CD14-positive monocyte (primary cell): Measurements from ENCODE around the gene KIF26B. TPM values are rescaled to one million over a fixed set of nuclear protein-coding genes. Genes with fewer than 3 reads are reported as not detected.
A peak's percentile ranks its signal among the peaks of the same experiment; 100 is the strongest.

ENCODE experiments used
- DNase-seq, 3 donors: peaks; one replicate each; pipeline ENCODE4 v3.0.0-alpha.2; 2011 to 2022
- H2AFZ ChIP-seq: 2 replicates; pipeline ENCODE4 v1.6.0; 2012; ENCODE audit warnings: mild to moderate bottlenecking, low read depth, low read length, inconsistent platforms; ENCODE audit not compliant: insufficient read depth, poor library complexity, severe bottlenecking
- H3K27ac ChIP-seq, 2 donors: 1 replicate in 1 of 2; 2 replicates in 1 of 2; pipeline ENCODE4 v1.5.1; 2012 to 2013; ENCODE audit warnings: low read length in 2 of 2, control low read depth in 1 of 2, inconsistent platforms in 1 of 2, low read depth in 1 of 2, mild to moderate bottlenecking in 1 of 2
- H3K27me3 ChIP-seq, 2 donors: one replicate each; pipeline versions ENCODE4 v1.6.0 to v1.6.1; 2011 to 2013; ENCODE audit warnings: low read length in 2 of 2; ENCODE audit not compliant: control insufficient read depth in 2 of 2, insufficient read depth in 2 of 2
- H3K36me3 ChIP-seq, 2 donors: replicated peaks in 1 of 2; 1 replicate in 1 of 2; 2 replicates in 1 of 2; pipeline versions ENCODE4 v1.5.1 to v1.6.1; 2012 to 2013; ENCODE audit warnings: low read length in 2 of 2, control low read depth in 1 of 2, inconsistent platforms in 1 of 2, mild to moderate bottlenecking in 1 of 2; ENCODE audit not compliant: insufficient read depth in 2 of 2, control insufficient read depth in 1 of 2
- H3K4me1 ChIP-seq, 2 donors: 1 replicate in 1 of 2; 2 replicates in 1 of 2; pipeline versions ENCODE4 v1.5.1 to v1.6.1; 2012 to 2013; ENCODE audit warnings: low read length in 2 of 2, control low read depth in 1 of 2, inconsistent platforms in 1 of 2, mild to moderate bottlenecking in 1 of 2, moderate library complexity in 1 of 2; ENCODE audit not compliant: insufficient read depth in 2 of 2, control insufficient read depth in 1 of 2
- H3K4me2 ChIP-seq: replicated peaks from 2 replicates; pipeline ENCODE3; 2012; ENCODE audit warnings: low read length, moderate library complexity, mild to moderate bottlenecking; ENCODE audit not compliant: poor library complexity, severe bottlenecking; ENCODE audit errors: extremely low read depth
- H3K4me3 ChIP-seq, 3 experiments: fragments of 200-600 bp in 1 of 3; sonication (generic) in 1 of 3; replicated peaks in 1 of 3; 1 replicate in 2 of 3; 2 replicates in 1 of 3; pipeline ENCODE4 v1.5.1; 2011 to 2013; ENCODE audit warnings: low read length in 3 of 3, mild to moderate bottlenecking in 3 of 3, control low read depth in 2 of 3, low read depth in 2 of 3, inconsistent platforms in 1 of 3, moderate library complexity in 1 of 3
- H3K79me2 ChIP-seq: 2 replicates; pipeline ENCODE4 v1.6.0; 2012; ENCODE audit warnings: mild to moderate bottlenecking, control low read depth, inconsistent platforms, low read length, moderate library complexity; ENCODE audit not compliant: insufficient read depth
- H3K9ac ChIP-seq: 2 replicates; pipeline ENCODE4 v1.6.0; 2017; ENCODE audit warnings: low read length, mild to moderate bottlenecking; ENCODE audit not compliant: insufficient read depth, poor library complexity, severe bottlenecking
- H3K9me3 ChIP-seq, 2 donors: replicated peaks in 1 of 2; 1 replicate in 1 of 2; 2 replicates in 1 of 2; pipeline versions ENCODE4 v1.5.1 to v1.6.1; 2012 to 2013; ENCODE audit warnings: low read length in 2 of 2, control low read depth in 1 of 2; ENCODE audit not compliant: control insufficient read depth in 1 of 2, insufficient read depth in 1 of 2
- H4K20me1 ChIP-seq: 2 replicates; pipeline ENCODE4 v1.6.0; 2012; ENCODE audit warnings: mild to moderate bottlenecking, low read length, control low read depth, moderate library complexity; ENCODE audit not compliant: insufficient read depth
- H3K27ac Mint-ChIP-seq, 7 donors: one replicate each; pipeline ENCODE4 v1.8.0; 2020; ENCODE audit warnings: mild to moderate bottlenecking in 7 of 7, mixed read lengths in 7 of 7, moderate library complexity in 6 of 7, inconsistent platforms in 2 of 7
- H3K27me3 Mint-ChIP-seq, 3 donors: one replicate each; pipeline ENCODE4 v1.8.0; 2021 to 2022; ENCODE audit warnings: low read depth in 3 of 3, mild to moderate bottlenecking in 3 of 3, mixed read lengths in 3 of 3, moderate library complexity in 3 of 3, inconsistent platforms in 1 of 3
- H3K36me3 Mint-ChIP-seq, 2 donors: one replicate each; pipeline ENCODE4 v1.8.0; 2020; ENCODE audit warnings: mixed read lengths in 2 of 2, inconsistent platforms in 1 of 2, mild to moderate bottlenecking in 1 of 2
- H3K4me1 Mint-ChIP-seq: one replicate; pipeline ENCODE4 v1.8.0; 2020; ENCODE audit warnings: mild to moderate bottlenecking, mixed read lengths
- H3K4me3 Mint-ChIP-seq, 2 donors: one replicate each; pipeline ENCODE4 v1.8.0; 2020; ENCODE audit warnings: mild to moderate bottlenecking in 2 of 2, mixed read lengths in 2 of 2, moderate library complexity in 1 of 2
- H3K9me3 Mint-ChIP-seq, 7 donors: one replicate each; pipeline ENCODE4 v1.8.0; 2020 to 2022; ENCODE audit warnings: mixed read lengths in 7 of 7, mild to moderate bottlenecking in 6 of 7, moderate library complexity in 6 of 7, inconsistent platforms in 2 of 7
- WGBS: methylation state at CpG from one replicate; pipeline ENCODE4 v1.1.5; 2013; ENCODE audit warnings: missing lambda C conversion rate; ENCODE audit not compliant: insufficient coverage; 5-methylcytosine and 5-hydroxymethylcytosine counted together
- intact Hi-C, 2 donors: fragments of 100-400 bp; cut with micrococcal nuclease; formaldehyde crosslinking; loops; one replicate each; pipeline versions ENCODE4 v1.15.0 to v1.15.1; 2023
- polyA plus RNA-seq, 3 donors: library from polyadenylated mRNA; depleted of rRNA in 1 of 3; unstranded in 2 of 3; stranded (reverse) in 1 of 3; fragments of 300-500 nt in 2 of 3; fragments of >200 nt in 1 of 3; fragmentation: Illumina TruSeq in 2 of 3; gene quantifications; 1 replicate in 2 of 3; 2 replicates in 1 of 3; pipeline ENCODE4 v1.2.3, GENCODE V29; 2012 to 2021
- TF ChIP-seq, protein P1 (sequence below): fragments of 200-600 bp; IDR thresholded peaks from one replicate; pipeline ENCODE4 v1.8.0; 2022; ENCODE audit warnings: antibody characterized with exemption, mild to moderate bottlenecking

Gene KIF26B
- polyA plus RNA-seq, 3 donors = 0.01 to 0.05 TPM; not detected in 1

GRCh38 chr1:245409341-245410195 is 254.8 kb downstream of the KIF26B start:
- H3K9me3 ChIP-seq = no peaks in the 10 kb centered on the region
- no peak overlapping the region for H3K4me2 ChIP-seq
- H2AFZ ChIP-seq = no peak overlapping the region
- no peaks in the 10 kb centered on the region for H3K36me3 ChIP-seq
- no peak overlapping the region for H3K4me3 ChIP-seq
- H3K9ac ChIP-seq = no peak overlapping the region
- H4K20me1 ChIP-seq = no peaks in the 10 kb centered on the region
- H3K4me3 Mint-ChIP-seq = no peak overlapping the region
- no peaks in the 10 kb centered on the region for H3K27me3 ChIP-seq
- H3K27ac Mint-ChIP-seq = peak overlapping the region in 1 of 7 donors; percentile 46
- H3K27me3 Mint-ChIP-seq = peaks cover 2 to 11% (median 4%) of the 10 kb centered on the region in 3 donors
- no peaks in the 10 kb centered on the region for H3K79me2 ChIP-seq
- H3K36me3 Mint-ChIP-seq = no peaks in the 10 kb centered on the region
- TF ChIP-seq, protein P1, sequence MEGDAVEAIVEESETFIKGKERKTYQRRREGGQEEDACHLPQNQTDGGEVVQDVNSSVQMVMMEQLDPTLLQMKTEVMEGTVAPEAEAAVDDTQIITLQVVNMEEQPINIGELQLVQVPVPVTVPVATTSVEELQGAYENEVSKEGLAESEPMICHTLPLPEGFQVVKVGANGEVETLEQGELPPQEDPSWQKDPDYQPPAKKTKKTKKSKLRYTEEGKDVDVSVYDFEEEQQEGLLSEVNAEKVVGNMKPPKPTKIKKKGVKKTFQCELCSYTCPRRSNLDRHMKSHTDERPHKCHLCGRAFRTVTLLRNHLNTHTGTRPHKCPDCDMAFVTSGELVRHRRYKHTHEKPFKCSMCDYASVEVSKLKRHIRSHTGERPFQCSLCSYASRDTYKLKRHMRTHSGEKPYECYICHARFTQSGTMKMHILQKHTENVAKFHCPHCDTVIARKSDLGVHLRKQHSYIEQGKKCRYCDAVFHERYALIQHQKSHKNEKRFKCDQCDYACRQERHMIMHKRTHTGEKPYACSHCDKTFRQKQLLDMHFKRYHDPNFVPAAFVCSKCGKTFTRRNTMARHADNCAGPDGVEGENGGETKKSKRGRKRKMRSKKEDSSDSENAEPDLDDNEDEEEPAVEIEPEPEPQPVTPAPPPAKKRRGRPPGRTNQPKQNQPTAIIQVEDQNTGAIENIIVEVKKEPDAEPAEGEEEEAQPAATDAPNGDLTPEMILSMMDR = no peak
- no peaks in the 10 kb centered on the region for H3K4me1 ChIP-seq
- intact Hi-C loops = no loop called here
- WGBS = 94% methylated on average over 5 of the region's 9 CpGs
- no peaks in the 10 kb centered on the region for H3K9me3 Mint-ChIP-seq
- peaks cover 2% of the 10 kb centered on the region for H3K4me1 Mint-ChIP-seq
- no peak for DNase-seq
- H3K27ac ChIP-seq = no peak overlapping the region

DNA sequence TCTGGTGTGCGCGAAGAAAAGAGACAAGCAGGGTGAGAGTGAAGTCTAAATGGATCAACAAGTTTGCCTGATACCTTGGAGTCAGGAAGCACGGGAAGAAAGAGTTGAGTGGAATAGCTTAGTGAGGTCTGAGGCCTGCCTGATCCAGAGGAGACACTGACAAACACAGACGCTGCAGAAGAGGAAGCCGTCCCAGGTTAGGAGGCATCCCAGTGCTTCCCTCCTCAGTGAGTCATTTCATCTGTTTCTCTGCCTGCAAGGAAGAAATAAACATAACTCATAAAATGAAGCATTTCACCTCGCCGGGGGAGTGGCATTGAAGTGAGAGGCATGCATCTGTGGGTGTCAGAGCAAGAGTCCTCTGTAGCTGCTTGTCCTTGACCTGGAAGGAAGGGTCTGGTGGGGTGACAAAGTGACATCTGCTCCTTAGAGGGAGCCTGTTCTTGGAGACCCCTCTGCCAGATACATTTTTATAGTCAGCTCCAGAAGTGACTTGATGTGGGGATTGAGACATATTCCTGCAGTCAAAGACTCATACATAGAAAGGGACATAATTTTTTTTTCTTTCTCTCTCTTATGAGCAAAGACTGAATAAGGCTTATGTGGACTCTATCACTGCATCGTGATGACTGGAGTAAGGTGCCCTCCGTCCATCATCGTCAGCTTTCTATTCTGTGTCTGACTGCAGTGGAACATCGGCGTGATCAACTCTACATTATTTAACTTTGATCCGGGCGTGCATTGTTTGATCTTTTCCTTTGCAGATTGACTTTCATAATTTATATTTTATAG is 256.7 kb downstream of the KIF26B start:
- H3K4me3 Mint-ChIP-seq = no peak overlapping the region
- Histone ChIP-seq H3K9me3 (no peaks in the 10 kb centered on the region), H3K9ac (no peak overlapping the region), H3K27me3 (no peaks in the 10 kb centered on the region), H2AFZ (no peak overlapping the region), H3K4me2 (no peak overlapping the region), H3K36me3 (no peaks in the 10 kb centered on the region), H3K4me3 (no peak overlapping the region), H3K27ac (no peak overlapping the region), H3K79me2 (no peaks in the 10 kb centered on the region), H4K20me1 (no peaks in the 10 kb centered on the region), H3K4me1 (no peaks in the 10 kb centered on the region)
- no peaks in the 10 kb centered on the region for H3K36me3 Mint-ChIP-seq
- intact Hi-C loops = no loop called here
- no peak for DNase-seq
- H3K27me3 Mint-ChIP-seq = peaks cover 4 to 7% (median 4%) of the 10 kb centered on the region in 3 donors
- no peaks in the 10 kb centered on the region for H3K9me3 Mint-ChIP-seq
- TF ChIP-seq, protein P1 = no peak
- 89% methylated on average over 7 of the region's 14 CpGs for WGBS
- H3K4me1 Mint-ChIP-seq = peaks cover 2% of the 10 kb centered on the region
- H3K27ac Mint-ChIP-seq = no peak overlapping the region
